C4-2B (cell line): ENCODE data around the gene MAP4.

Experiments
- ZFX ChIP-seq: fragments of 450-650 bp; IDR thresholded peaks from 2 replicates; pipeline ENCODE4 v1.6.1; 2017
- TF ChIP-seq, protein P1 (sequence below): fragments of 450-650 bp; conservative IDR thresholded peaks from 2 replicates; pipeline ENCODE4 v1.5.1; 2017; ENCODE audit warnings: mild to moderate bottlenecking

DNA sequence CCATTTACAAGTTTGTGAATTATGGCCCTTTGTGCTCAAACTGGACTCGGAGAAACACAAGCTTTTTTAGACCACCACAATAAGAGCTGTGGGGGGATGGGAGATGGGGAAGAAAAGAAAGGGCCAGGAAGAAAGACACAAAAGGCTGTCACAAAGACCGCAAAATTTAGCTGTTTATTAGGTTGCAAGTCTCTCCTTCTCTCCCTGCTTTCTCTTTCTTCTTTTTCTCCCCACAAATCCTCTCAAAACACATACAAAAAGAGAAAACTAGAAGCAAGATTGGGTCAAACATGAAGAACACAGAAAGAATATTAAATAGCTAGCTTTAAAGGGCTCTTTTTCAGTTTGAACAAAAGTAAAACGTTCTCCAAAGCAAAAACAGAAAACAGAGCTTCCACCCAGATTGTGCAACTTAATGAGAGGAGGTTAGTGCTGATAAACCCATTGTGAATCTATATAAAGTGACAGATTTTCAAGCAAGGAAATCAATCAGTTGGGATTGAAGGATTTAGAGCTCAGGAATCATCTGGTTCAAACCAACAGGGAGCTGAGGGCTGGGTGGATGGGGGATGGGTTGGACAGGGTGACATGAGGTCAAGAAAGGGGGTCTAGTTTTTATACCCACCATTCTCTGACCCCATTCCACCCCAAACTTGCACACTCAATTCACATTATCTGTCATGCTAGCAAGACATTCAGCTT is 125.9 kb downstream of the MAP4 start:
- TF ChIP-seq, protein P1, sequence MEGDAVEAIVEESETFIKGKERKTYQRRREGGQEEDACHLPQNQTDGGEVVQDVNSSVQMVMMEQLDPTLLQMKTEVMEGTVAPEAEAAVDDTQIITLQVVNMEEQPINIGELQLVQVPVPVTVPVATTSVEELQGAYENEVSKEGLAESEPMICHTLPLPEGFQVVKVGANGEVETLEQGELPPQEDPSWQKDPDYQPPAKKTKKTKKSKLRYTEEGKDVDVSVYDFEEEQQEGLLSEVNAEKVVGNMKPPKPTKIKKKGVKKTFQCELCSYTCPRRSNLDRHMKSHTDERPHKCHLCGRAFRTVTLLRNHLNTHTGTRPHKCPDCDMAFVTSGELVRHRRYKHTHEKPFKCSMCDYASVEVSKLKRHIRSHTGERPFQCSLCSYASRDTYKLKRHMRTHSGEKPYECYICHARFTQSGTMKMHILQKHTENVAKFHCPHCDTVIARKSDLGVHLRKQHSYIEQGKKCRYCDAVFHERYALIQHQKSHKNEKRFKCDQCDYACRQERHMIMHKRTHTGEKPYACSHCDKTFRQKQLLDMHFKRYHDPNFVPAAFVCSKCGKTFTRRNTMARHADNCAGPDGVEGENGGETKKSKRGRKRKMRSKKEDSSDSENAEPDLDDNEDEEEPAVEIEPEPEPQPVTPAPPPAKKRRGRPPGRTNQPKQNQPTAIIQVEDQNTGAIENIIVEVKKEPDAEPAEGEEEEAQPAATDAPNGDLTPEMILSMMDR, result no peak
- TF ChIP-seq ZFX, result no peak
